HepG2 (cell line): ENCODE measurements around the gene PDIA2.

Experiments used
- NR2F1 ChIP-seq, 2 experiments: fragments of 450-650 bp in 1 of 2; formaldehyde crosslinking in 1 of 2; IDR thresholded peaks; 2 replicates each; pipeline versions ENCODE4 v1.5.0 to v1.6.1; 2016 to 2020; ENCODE audit warnings: mild to moderate bottlenecking in 1 of 2, missing compliant biosample characterization in 1 of 2, missing genetic modification reagents in 1 of 2, moderate library complexity in 1 of 2
- POLR2AphosphoS2 ChIP-seq: IDR thresholded peaks from 2 replicates; pipeline ENCODE4 v1.6.1; 2011; ENCODE audit warnings: low read depth, low read length, improper control_type of control experiment
- ZBTB1 ChIP-seq: sonication (generic); formaldehyde crosslinking; IDR thresholded peaks from 2 replicates; pipeline ENCODE4 v1.4.0; 2020; ENCODE audit warnings: missing genetic modification reagents, borderline replicate concordance

DNA sequence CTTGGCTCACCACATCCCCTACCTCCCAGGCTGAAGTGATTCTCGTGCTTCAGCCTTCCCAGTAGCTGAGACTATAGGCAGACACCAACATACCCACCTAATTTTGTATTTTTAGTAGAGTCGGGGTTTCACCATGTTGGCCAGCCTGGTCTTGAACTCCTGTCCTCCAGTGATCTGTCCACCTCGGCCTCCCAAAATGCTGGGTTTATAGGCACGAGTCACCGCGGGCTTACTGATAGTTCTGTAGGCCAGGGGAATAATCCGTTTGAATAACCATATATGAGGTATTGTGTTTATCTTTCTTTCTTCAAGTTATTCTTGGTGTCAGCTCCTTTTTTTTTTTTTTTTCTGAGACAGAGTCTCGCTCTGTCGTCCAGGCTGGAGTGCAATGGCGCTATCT is 40.7 kb upstream of the PDIA2 start:
- TF ChIP-seq ZBTB1 (CRISPR knock-in tag) (no peak), NR2F1 (CRISPR knock-in tag; IDR thresholded peaks at IDR 0.05) (no peak), POLR2AphosphoS2 (no peak)
